Measurements from ENCODE around the gene FAM184B. TPM values are rescaled to one million over a fixed set of nuclear protein-coding genes. Genes with fewer than 3 reads are reported as not detected.
"Not testable (repeated sequence)": the region's sequence is repeated elsewhere in the genome, so short reads cannot be mapped to it uniquely, and the experiment has no call there.

Gene FAM184B
- total and polyA plus RNA-seq, 2 experiments from 2014 or later, result 0.06 TPM; not detected in 1

DNA sequence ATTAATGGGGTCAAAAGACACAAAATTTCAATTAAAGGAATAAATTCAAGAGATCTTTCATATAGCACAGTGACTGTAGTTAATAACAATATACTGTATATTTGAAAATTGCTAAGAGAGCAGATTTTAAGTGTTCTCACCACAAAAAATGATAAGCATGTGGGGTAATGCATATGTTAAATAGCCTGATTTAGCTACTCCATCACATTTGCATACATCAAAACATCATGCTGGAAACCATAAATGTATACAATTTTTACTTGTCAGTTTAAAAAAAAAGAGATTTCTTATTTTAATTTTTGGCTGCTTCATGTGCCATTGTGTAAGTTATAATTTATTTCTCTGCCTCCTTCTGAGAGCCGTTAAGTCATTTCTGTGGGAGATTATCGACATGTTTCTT is 65.9 kb downstream of the FAM184B start:
- Histone ChIP-seq H3K9me3 (ENCODE audit: low read depth) (no peaks in the 10 kb centered on the region), H3K4me1 (ENCODE audit: insufficient read depth) (no peaks in the 10 kb centered on the region), H3K4me3 (no peak overlapping the region), H3K9ac (no peak overlapping the region), H3K36me3 (ENCODE audit: low read depth) (no peaks in the 10 kb centered on the region), H3K9me2 (ENCODE audit: insufficient read depth) (no peaks in the 10 kb centered on the region), H3K27me3 (replicated peaks; ENCODE audit: insufficient read depth) (peaks cover 3% of the 10 kb centered on the region; the same call in 1 of the 2 replicates), H3K4me2 (ENCODE audit: unreplicated experiment) (no peak overlapping the region), H3K79me2 (ENCODE audit: insufficient read depth) (no peaks in the 10 kb centered on the region), H2AFZ (no peak overlapping the region), H3F3A (ENCODE audit: insufficient read depth) (no peaks in the 10 kb centered on the region), H4K20me1 (ENCODE audit: insufficient read depth) (no peaks in the 10 kb centered on the region), H3K27ac (no peak overlapping the region)
- WGBS, 2 experiments (ENCODE audit: low coverage in 1 of 2, low lambda C conversion rate in 2 of 2, missing lambda C conversion rate in 2 of 2), result 2% methylated on average over 2 of the region's 2 CpGs
- in situ Hi-C loops (cut with MboI), result no loop called here
- no peak for DNase-seq
- TF ChIP-seq EZH2phosphoT487 (IDR thresholded peaks at IDR 0.05; ENCODE audit: insufficient read depth, low read depth), result no peak
- TF ChIP-seq EZH2 (IDR thresholded peaks at IDR 0.05; ENCODE audit: insufficient read depth, poor library complexity, severe bottlenecking), result no peak

- H2AFZ ChIP-seq, result no peak overlapping the region
- in situ Hi-C loops (cut with MboI), result no loop called here
- H3K4me1 ChIP-seq (ENCODE audit: insufficient read depth), result no peaks in the 10 kb centered on the region
- H3K36me3 ChIP-seq (ENCODE audit: low read depth), result no peaks in the 10 kb centered on the region
- no peak overlapping the region for H3K4me3 ChIP-seq
- no peaks in the 10 kb centered on the region for H3F3A ChIP-seq (ENCODE audit: insufficient read depth)
- H3K4me2 ChIP-seq (ENCODE audit: unreplicated experiment), result no peak overlapping the region
- no peaks in the 10 kb centered on the region for H4K20me1 ChIP-seq (ENCODE audit: insufficient read depth)
- TF ChIP-seq EZH2phosphoT487 (IDR thresholded peaks at IDR 0.05; ENCODE audit: insufficient read depth, low read depth) (no peak), EZH2 (IDR thresholded peaks at IDR 0.05; ENCODE audit: insufficient read depth, poor library complexity, severe bottlenecking) (no peak)
- no peaks in the 10 kb centered on the region for H3K9me2 ChIP-seq (ENCODE audit: insufficient read depth)
- H3K79me2 ChIP-seq (ENCODE audit: insufficient read depth), result no peaks in the 10 kb centered on the region
- no peak overlapping the region for H3K9ac ChIP-seq
- H3K9me3 ChIP-seq (ENCODE audit: low read depth), result no peaks in the 10 kb centered on the region
- 82% methylated on average over 5 of the region's 5 CpGs for WGBS, 2 experiments (ENCODE audit: low coverage in 1 of 2, low lambda C conversion rate in 2 of 2, missing lambda C conversion rate in 2 of 2)
- no peak overlapping the region for H3K27ac ChIP-seq
- DNase-seq, result no peak
- H3K27me3 ChIP-seq (replicated peaks; ENCODE audit: insufficient read depth), result peaks cover 3% of the 10 kb centered on the region; the same call in 1 of the 2 replicates
Measured at GRCh38 chr4:17713779-17714178, 67.6 kb downstream of the FAM184B start.

DNA sequence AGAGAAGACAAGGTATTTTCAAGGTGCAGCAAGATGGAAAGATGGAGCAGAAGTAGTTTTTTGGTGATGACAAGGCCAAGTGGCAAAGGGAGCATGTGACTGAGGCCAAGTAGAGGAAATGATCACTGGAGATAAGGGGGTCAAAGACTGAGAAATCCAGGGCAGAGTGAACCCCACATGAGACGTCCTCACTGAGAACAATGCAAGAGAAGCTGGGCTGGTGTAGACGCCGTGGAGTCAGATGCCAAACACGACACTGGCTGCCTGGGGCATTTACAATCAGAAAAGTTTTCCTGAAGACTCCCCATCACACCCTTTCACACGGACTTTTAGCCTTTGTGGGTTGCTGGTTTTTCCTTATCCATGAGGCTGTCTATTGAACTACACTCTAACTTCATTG is 69.3 kb downstream of the FAM184B start:
- in situ Hi-C loops (cut with MboI), result no loop called here

GRCh38 chr4:17711206-17711605 is 70.2 kb downstream of the FAM184B start:
- H3K9me2 ChIP-seq (ENCODE audit: insufficient read depth); H3K4me1 ChIP-seq (ENCODE audit: insufficient read depth); H3K9ac ChIP-seq; H3K9me3 ChIP-seq (ENCODE audit: low read depth); in situ Hi-C loops (cut with MboI); H3K4me3 ChIP-seq; H3K79me2 ChIP-seq (ENCODE audit: insufficient read depth); H3K4me2 ChIP-seq (ENCODE audit: unreplicated experiment); H3K27me3 ChIP-seq (replicated peaks; ENCODE audit: insufficient read depth); H2AFZ ChIP-seq; H3K27ac ChIP-seq; H3K36me3 ChIP-seq (ENCODE audit: low read depth); DNase-seq; H3F3A ChIP-seq (ENCODE audit: insufficient read depth); H4K20me1 ChIP-seq (ENCODE audit: insufficient read depth): not testable (repeated sequence)
- WGBS, 2 experiments (ENCODE audit: low coverage in 1 of 2, low lambda C conversion rate in 2 of 2, missing lambda C conversion rate in 2 of 2), result 69 to 70% methylated on average over 8 of the region's 8 CpGs

More for the DNA sequence above, 69.3 kb downstream of the FAM184B start:
- H3K27me3 ChIP-seq (replicated peaks; ENCODE audit: insufficient read depth), result peaks cover 3% of the 10 kb centered on the region; the same call in 1 of the 2 replicates
- no peaks in the 10 kb centered on the region for H3K79me2 ChIP-seq (ENCODE audit: insufficient read depth)
- H3K9ac ChIP-seq, result no peak overlapping the region
- no peaks in the 10 kb centered on the region for H3K4me1 ChIP-seq (ENCODE audit: insufficient read depth)
- H3K27ac ChIP-seq, result no peak overlapping the region
- no peak overlapping the region for H2AFZ ChIP-seq
- H3K9me3 ChIP-seq (ENCODE audit: low read depth), result no peaks in the 10 kb centered on the region
- TF ChIP-seq EZH2phosphoT487 (IDR thresholded peaks at IDR 0.05; ENCODE audit: insufficient read depth, low read depth), result no peak
- TF ChIP-seq EZH2 (IDR thresholded peaks at IDR 0.05; ENCODE audit: insufficient read depth, poor library complexity, severe bottlenecking), result no peak
- no peaks in the 10 kb centered on the region for H3K36me3 ChIP-seq (ENCODE audit: low read depth)
- WGBS, 2 experiments (ENCODE audit: low coverage in 1 of 2, low lambda C conversion rate in 2 of 2, missing lambda C conversion rate in 2 of 2), result 49 to 51% methylated on average over 5 of the region's 5 CpGs
- DNase-seq, result no peak
- H3K9me2 ChIP-seq (ENCODE audit: insufficient read depth), result no peaks in the 10 kb centered on the region
- no peak overlapping the region for H3K4me2 ChIP-seq (ENCODE audit: unreplicated experiment)
- H3K4me3 ChIP-seq, result no peak overlapping the region
- no peaks in the 10 kb centered on the region for H4K20me1 ChIP-seq (ENCODE audit: insufficient read depth)
- no peaks in the 10 kb centered on the region for H3F3A ChIP-seq (ENCODE audit: insufficient read depth)

DNA sequence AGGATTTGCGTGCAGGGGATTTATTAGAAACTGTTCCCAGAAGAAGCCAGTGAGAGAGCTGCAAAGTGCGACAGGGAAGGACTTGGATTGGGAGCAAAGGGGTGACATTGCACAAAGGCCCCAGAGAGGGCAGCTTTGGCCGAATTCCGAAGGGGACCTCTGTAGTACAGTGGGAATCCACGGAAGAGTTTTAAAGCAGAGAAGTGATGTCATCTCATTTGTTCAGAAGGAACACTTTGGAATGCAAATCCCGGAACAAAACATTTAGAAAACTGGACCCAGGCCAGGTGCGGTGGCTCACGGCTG is 71.7 kb downstream of the FAM184B start:
- Histone ChIP-seq H3K36me3 (ENCODE audit: low read depth) (no peaks in the 10 kb centered on the region), H3K9me2 (ENCODE audit: insufficient read depth) (no peaks in the 10 kb centered on the region), H3K4me2 (ENCODE audit: unreplicated experiment) (no peak overlapping the region), H3K9me3 (ENCODE audit: low read depth) (no peaks in the 10 kb centered on the region), H3K79me2 (ENCODE audit: insufficient read depth) (no peaks in the 10 kb centered on the region), H2AFZ (no peak overlapping the region), H3K27ac (no peak overlapping the region), H3K4me1 (ENCODE audit: insufficient read depth) (no peaks in the 10 kb centered on the region), H3K9ac (no peak overlapping the region), H3F3A (ENCODE audit: insufficient read depth) (no peaks in the 10 kb centered on the region), H4K20me1 (ENCODE audit: insufficient read depth) (no peaks in the 10 kb centered on the region), H3K4me3 (no peak overlapping the region), H3K27me3 (replicated peaks; ENCODE audit: insufficient read depth) (peaks cover 3% of the 10 kb centered on the region; the same call in 1 of the 2 replicates)
- in situ Hi-C loops (cut with MboI), result no loop called here
- no peak for DNase-seq
- 49 to 54% methylated on average over 8 of the region's 8 CpGs for WGBS, 2 experiments (ENCODE audit: low coverage in 1 of 2, low lambda C conversion rate in 2 of 2, missing lambda C conversion rate in 2 of 2)
- TF ChIP-seq EZH2phosphoT487 (IDR thresholded peaks at IDR 0.05; ENCODE audit: insufficient read depth, low read depth), result no peak

Measured in GM23248 (cell line).